Inflammatory macrophage treated with lipopolysaccharide for 1 hour (primary cell): ENCODE data around the gene LTBP1.

Experiments used
- DNase-seq, 2 donors: peaks; one replicate each; pipeline ENCODE4 v3.0.0-alpha.2; 2020 to 2022

Gene LTBP1

DNA sequence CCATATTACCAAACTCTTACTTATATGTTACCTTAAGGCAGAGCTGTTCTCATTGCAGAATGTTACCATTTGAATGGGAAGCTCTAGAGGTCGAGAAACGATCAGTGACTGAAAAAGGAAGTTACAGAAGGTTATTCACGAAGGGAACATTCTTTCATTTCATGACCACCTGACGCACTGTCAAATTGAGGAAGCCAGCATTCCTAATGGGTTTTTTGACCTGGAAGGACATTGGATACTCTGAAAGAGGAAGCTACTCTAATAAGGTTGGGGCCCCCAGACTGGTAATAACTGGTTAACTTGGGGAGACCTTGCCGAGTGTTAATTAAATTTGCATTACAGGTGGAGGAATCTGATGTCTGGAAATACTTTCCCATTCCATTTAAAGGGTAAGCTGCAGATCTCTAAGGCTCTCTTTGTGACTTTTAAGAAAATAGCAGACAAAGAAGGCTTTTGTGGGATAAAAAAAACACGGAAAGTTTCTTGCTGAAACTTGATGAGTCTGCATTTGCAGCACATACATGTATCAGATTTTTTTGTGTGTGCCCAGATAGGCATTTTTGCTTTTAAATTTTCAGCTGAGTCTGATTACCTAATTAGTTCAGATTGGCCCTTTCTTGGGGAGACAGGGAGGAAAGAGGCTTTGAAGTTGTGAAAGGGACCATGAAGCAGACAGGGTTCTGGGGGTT lies 137.1 kb downstream of the LTBP1 start:
- DNase-seq = peak; percentile 13 to 37

DNA sequence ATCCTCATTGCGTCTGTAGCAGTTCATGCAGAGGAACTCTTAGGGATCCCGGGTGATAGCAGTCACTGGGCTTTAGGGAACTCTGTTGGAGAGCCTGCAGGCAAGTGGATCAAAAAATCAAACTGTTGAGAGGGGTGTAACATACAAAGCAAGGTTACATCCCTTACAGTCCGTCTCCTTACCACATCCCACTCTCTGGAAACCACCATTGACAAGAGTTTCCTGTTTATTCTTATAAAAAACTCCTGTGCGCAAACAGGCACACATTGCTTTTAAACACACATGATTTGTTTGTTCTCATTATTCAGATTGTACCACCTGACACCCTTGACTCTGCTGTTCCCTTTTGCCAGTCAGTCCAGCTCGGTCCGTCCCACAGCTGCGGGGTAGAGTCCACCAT lies 137.7 kb downstream of the LTBP1 start:
- DNase-seq = peak in 1 of 2 donors; percentile 16

DNA sequence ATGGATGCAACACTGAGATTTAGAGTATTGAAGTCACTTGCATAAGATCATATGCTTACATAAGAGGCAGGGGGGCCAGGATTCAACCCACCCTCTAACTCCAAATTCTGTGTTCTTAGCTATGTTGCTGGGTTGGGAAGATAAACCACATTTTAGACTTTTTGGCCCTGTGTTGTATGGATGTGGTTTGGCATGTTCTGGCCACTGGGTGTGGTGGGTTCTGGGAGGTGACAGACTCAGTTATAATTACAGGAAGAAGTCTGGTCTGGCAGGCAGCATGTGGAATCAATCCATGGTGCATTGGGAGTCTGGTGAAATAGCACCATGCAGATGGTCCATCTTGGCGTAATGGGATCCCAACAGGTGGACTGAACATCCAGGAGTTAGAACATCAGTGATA lies 138.9 kb downstream of the LTBP1 start:
- DNase-seq = no peak

DNA sequence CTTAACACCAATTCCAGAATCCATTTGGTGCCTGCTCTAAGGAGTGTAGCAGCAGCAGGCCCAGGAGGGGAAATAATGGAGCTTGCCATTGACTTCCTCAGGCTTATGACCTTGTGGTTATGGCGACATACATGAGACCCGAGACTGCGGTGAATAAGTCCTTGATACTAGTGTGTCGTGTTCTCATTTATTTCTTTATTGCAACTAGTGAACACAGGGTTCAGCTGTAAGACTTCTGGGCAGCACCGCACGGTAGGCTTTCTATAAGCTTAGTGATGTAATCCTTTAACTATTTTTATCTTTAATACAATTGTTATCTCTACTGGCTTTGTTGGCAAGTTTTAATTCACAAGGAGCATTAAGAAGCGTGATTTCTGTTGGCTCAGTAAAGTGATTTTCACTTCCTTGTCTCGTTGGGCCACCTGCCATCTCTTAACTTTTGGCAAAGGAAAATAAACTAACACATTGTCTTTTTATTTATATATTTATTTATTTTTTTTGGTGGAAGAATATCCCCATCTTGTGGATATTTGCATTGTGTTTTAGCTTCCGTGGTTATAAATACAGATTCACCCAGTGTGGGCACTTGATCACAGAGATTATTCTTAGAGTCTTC lies 139.8 kb downstream of the LTBP1 start:
- peak; percentile 7 to 13 for DNase-seq

DNA sequence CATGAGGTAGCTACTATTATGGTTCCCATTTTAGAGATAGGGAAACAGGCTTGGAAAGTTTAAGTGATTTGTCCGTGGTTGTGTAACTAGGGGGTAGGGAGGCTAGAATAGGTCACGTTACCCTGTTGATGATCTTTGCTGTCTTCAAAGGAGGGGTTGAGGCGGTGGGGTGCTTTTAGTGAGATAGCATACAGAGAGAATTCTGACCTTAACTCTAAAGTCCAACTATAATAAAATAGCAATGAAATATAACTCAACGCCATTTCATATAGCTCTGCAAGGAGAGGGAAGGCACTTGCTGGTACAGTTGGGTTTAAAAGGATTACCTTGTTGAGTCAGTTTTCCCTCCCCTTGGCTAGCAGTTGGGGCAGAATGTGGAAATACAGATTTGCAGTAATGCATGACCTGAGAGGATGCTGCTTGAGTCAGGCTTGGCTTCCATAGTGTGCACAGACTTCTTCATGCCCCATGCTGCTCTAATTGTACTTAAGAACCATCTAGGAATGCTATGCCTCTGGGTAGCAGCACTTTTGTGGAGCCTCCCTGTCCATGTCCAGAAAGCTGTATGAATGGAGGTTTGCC lies 143.9 kb downstream of the LTBP1 start:
- DNase-seq = no peak

DNA sequence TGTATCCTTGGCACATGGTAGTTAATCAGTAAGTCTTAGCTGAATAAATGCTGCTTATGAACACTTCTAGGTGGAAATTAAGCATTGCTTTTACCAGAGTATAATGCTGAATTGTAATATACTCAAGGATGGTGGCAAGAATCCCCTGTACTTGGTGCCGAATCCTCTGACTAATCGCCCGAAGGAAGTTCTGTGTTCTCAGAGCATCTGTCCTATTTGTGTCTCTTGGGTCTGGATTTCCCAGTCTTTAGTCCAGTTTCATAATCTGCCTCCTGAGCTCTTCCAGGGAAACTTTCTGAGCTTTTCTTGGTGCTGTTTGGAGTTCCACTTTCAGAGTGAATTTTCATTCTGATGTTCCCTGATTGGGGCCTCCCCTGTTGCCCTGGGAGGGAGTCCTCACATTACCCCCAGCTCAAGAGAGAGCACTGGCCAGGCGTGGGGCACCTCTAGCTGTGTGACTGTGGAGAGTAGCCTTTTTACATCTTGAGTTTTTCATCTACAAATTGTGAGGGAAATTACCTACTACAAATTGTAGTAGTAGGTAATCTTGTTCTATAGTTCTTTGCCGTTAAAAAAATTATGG lies 144.9 kb downstream of the LTBP1 start:
- no peak for DNase-seq

DNA sequence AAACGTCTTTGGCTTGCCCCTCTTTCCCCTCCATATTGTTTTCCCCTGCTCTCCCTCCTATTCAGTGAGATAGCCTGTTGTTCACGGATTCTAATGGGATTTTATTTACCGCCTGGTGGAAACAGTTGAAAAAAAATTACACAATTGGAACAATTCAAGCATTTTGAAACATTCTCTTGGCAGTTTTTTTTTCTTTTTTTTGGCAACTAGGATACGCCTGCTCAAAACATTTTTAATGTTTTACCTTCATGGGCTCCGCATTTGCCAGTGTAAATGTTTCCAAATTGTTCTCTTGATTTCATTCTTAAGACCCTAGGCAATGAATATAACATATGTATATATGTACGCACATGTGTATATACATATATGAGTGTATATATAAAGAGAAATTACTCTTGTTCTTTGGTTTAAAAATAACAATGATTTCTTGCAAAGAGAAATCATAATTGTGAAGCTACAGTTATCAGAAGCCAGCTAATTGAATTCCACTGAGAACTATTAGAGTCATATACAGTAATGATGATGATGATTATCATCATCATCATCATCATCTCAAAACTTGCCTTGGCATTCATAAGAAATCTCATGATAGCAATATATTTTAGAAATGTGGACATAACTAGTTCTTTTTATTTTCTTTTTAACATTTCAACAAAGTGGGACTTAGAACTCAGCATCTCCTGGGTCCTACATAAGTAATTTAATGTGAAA lies 146.7 kb downstream of the LTBP1 start:
- no peak for DNase-seq

DNA sequence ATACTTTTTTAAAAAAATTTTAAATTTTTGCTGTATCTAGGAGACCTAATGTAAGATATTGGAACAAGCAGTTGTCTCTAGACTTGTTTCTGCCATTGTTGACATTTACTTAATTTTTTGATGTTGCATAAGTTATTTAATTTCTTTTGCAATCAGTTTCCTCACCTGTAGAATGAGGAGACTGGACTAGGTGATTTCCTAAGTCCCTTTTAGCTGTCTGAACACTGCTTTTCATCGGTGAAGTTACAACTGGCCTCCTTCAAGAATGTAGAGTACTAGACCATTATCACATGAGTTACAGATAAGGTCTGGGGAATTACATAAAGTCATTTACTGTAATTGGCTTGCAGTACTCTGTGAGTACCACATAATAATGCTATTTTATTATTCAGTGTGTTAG lies 147.6 kb downstream of the LTBP1 start:
- DNase-seq = no peak

DNA sequence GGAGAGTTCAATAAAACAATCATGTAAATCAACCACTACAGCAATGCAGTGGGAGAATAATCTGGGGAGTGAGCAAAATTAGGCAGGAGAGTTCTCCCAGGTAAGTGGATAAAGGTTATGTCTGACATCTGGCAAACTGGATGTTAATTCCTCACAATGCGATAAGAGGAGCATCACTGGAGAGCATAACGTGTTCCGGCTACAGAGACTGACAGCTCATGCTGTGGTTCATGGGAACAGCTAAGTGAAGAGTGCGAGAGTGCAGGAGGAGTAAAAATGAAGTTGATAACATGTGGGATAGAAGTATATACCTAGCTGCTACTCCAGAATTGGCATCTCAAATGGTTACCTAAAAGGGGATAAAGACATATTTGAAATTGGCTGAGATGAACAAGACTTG lies 153.2 kb downstream of the LTBP1 start:
- DNase-seq = no peak

DNA sequence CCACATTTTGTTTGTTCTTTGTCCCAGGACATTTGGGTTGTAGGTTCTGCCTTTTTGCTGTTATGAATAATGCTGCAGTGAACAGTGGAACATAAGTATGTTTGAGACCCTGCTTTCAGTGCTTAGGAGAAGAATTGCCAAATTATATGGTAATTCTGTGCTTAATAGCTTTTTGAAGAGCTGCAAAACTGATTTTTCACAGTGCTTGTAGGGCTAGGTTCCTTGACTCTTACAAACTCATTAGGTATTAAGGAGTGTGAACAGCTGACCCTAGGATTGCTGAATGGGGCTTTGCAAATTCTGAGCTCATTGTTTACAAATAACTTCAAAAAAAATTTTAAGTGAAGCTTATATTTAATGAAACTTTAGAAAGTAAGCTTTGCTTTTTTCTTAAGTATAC lies 154.2 kb downstream of the LTBP1 start:
- DNase-seq = no peak

DNA sequence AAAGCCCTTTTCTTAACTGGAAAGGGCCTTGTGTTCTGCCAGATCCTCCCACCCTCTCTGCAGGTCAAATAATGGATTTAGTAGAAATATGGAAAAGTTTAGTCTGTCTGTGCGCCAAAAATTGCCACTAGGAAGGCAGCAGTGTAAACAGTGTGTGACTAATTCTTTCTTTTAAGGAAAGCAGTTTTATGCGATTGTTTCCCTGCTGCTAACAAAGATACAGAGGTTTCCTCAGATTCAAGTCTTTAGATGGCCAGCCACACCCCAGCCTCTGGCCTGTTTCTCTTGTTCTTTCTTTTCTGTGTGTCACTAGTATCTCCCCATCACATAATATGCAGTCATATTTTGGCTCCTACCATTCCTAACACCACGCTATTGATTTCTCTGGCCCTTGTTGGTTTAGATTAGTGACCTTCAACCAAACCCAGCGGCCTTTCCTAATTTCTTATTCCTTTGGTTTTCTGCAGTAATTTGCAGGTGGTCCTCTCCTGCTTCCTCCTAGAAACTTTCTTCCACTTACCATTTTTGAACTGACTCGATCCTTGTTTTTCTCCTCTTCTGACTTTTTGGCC lies 157.4 kb downstream of the LTBP1 start:
- no peak for DNase-seq

DNA sequence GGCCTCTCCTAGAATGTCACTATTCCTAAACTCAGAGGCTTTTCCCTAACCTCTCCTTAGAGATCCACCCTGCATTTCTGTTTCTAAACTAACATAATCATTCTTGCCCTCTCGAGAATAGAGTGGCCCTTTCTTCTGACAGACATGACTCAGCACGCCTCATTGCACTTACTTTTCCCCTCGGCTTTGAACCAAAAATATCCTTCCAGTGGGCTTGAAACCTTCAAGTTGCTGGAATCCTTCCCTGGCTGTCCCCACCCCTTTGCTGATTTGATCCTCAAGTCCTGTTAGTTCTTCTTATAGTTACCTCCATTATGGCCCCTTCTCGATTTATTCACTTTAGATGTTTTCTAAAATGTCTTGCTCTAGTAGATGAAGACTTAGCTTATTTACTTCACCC lies 158.0 kb downstream of the LTBP1 start:
- no peak for DNase-seq

DNA sequence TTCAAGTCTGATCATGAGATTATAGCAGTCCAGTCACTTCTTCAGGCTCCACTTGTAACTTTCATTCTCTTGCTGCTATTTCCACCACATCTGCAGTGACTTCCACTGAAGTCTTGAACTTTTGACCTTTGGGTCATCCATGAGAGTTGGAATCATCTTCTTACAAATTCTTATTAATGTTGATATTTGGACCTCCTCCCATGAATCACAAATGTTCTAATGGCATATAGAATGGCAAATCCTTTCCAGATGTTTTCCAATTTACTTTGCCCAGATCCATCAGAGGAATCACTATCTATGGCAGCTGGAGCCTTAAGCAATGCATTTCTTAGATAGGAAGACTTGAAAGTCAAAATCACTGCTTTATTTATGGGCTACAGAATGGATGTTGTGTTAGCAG lies 159.4 kb downstream of the LTBP1 start:
- DNase-seq = no peak

DNA sequence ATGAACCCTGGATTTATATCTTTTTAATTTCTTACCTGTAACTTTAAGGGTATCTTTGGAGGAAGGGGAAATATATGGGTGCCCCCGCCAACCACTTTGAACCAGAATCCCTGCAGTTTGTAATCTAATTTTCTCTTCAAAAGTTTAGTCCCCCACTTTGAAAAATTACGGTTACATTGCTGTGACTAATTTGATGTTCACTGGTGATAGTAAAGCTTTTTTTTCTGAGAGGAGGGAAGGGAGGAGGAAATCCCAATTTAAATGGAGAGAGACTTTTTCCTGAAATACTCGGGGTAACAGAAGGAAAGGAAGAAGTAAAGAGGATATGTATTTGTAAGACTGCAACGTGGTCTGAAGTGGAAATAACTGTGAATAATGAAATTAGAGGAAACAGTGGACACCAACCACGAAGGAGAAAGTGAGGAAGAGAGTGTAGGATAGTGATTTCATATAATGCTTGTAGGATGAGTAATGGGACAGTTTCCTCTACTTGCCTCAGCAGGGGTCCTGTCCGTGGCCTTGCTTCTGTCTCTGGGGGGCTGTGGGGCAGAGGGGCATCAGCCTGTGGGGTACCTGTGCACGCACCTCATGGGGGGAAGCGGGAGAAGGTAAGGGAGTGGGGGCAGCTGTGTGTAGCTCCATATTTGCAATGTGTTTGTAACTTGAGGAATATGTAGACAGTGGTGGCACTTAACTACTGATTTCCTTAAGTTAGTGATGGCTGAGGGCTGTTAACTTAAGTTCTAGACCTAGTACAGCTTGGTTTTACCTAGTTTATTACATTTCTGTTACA lies 161.1 kb downstream of the LTBP1 start:
- no peak for DNase-seq

DNA sequence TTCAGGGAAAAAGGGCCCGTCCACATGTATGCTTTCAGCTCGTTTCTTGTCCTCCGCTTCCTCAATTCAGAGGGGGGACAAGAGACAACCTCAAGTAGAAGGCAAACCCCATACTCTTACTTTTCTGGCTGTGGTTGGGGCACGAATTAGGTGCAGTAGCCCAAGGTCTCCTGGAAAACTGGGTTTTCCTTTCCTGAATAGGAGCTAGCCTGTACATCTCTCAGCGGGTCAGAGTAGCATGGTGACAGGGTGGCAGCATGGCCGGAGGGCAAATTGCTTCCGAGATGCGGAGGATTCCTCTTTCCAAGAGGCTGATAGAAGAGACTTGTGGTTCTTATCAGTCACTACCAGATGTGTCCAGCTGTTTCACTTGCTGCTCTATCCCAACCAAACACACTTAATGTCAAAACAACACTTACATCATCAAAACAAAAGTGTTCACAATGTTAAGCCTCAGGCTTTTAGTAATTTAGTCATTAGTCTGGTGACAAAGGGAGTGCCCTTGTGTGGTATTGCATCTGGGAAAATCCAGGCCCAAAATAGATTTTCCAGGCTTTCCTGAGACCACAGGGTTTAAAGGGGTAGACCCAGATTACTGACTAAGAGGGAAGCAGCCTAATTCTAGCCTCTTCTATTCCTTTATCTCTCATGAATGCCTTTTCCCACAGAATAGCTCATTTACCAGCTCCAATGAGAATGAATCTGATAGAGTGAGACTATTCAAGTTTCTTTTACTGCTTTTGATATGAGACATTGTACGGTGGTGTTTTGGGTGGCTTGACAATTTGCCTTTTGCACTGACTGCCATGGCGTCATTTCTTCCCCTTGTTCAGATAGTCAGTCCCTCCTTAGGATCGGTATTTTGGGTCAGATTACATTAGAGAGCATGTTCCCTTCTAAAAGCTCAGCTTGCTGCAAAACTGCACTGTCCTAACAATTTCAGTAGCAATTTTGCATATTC lies 162.0 kb downstream of the LTBP1 start:
- DNase-seq = peak; percentile 18 to 46

DNA sequence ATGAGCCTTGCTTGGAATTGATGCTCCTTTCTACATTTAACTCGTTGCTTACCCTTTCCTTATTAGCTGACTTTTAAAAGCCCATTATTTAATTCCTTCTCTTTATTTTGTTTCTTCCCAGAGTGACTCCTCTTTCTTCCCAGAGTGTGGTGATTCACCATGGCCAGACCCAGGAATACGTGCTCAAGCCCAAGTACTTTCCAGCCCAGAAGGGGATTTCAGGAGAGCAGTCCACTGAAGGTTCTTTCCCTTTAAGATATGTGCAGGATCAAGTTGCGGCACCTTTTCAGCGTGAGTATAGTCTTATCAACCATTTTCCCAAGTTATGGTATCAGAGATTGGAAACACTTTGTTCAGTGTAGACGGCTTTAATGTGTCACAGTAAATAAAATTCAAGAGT lies 163.7 kb downstream of the LTBP1 start:
- DNase-seq = no peak

DNA sequence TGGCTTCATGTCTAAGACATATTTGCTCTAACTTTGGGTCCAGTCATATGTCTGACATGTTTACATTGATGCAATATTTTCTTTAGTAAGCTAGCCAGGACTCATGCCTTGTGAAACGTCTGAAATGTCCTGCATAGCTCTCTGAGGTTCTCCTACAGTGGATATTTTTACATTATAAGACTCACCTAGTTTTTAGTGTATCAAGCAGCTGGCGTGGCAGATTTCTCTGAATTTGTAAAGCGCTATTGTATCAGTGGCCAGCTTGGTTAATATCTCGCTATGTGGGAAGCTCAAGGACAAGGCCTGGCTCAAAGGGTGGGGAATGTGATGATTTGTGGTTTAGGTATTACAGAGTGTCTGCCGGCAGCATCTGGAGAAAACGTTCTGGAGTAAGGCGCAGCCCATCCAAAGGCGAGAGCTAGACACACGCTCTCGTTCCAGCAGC lies 164.3 kb downstream of the LTBP1 start:
- DNase-seq = no peak

DNA sequence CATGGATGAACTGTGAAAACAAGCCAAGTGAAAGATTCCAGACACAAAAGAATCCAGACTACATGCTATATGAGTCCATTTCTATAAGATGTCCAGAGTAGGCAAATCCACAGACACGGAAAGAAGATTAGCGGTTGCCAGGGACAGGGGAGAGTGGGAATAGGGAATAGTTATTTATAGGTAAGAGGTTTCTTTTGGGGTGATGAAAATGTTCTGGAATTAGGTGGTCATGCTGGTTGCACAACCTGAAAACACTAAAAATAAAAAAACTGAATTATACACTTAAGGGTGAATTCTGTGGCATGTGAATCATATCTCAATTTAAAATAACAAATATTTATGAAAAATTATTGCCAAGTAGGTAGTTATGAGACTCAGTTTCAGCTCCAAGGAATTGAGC lies 168.4 kb downstream of the LTBP1 start:
- DNase-seq = no peak

DNA sequence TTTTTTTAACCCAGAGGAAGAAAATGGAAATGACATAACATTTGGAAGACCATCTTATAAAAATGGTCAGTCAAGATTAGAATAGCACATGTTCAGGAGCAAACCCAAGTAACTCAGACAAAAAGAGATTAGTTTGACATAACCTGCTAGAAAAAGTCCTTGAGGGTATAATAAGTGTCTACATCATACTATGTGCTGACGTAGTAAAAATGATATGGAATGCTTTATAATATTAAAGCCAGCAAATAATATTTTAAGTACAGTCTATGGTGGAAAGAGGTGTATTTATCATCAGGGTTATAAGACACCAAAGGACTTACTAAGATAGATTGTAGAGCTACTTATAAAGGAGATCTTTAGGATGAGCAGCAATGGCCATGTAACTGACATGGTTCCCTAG lies 169.0 kb downstream of the LTBP1 start:
- DNase-seq = no peak

DNA sequence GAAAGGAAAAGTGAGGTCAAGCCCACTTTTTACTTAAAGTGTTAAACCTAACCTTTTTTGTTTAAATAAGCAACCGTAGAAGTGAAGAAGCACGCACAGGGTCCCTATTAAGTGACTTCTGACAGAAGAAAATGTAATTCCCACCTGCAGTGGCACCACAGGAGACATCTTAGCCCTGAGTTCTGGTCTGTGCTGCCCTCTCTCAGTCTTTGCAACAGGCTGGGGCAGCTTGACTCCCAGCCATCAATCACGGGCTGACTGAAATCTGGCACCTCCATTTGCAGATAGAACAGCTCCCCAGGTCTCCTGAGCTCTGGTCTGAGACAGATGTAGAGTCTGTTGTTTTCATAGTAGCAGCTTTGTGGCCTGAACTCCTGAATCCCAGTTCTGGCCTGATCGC lies 170.0 kb downstream of the LTBP1 start:
- DNase-seq = no peak

DNA sequence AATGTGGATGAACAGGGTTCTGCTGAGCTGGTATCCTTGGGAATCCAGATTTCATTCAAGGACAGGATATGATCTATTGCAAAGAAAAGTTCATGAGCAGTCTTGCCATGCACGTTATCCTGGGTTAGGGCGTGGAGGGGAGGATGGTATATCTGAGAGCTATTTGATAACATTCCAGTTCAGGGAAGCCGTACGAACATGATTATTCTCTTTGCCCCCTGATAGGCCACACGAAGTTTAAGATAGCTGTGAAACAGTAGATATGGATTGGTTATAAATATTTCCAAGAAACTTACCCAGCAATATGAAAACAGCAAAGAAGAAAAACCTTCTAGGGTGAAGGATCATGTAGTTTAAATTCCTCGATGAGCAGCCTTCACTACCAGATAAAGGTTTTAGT lies 171.9 kb downstream of the LTBP1 start:
- DNase-seq = no peak
